Liver (tissue), 9 donors: ENCODE data around the gene INPP5F. TPM values are rescaled to one million over a fixed set of nuclear protein-coding genes. Genes with fewer than 3 reads are reported as not detected.

Experiments used
- DNase-seq: peaks from one replicate; pipeline ENCODE4 v3.0.0-alpha.2; 2017; ENCODE audit warnings: low spot score
- H3K27ac ChIP-seq, 2 donors: one replicate each; pipeline ENCODE4 v1.7.0; 2013; ENCODE audit warnings: inconsistent platforms in 2 of 2, low read length in 2 of 2, control low read depth in 1 of 2, low read depth in 1 of 2, mild to moderate bottlenecking in 1 of 2
- H3K27me3 ChIP-seq, 4 donors: one replicate each; pipeline versions ENCODE4 v1.6.1 to v1.7.0; 2013; ENCODE audit warnings: low read length in 3 of 4, inconsistent platforms in 1 of 4, mild to moderate bottlenecking in 1 of 4, moderate library complexity in 1 of 4; ENCODE audit not compliant: control insufficient read depth in 4 of 4, insufficient read depth in 4 of 4
- H3K36me3 ChIP-seq, 4 donors: one replicate each; pipeline versions ENCODE4 v1.6.1 to v1.7.0; 2013; ENCODE audit warnings: low read length in 3 of 4, mild to moderate bottlenecking in 3 of 4, low read depth in 1 of 4, moderate library complexity in 1 of 4; ENCODE audit not compliant: control insufficient read depth in 4 of 4, insufficient read depth in 3 of 4
- H3K4me1 ChIP-seq, 4 donors: one replicate each; pipeline versions ENCODE4 v1.6.1 to v1.7.0; 2013; ENCODE audit warnings: low read length in 3 of 4, mild to moderate bottlenecking in 3 of 4, moderate library complexity in 1 of 4; ENCODE audit not compliant: control insufficient read depth in 4 of 4, insufficient read depth in 4 of 4
- H3K4me3 ChIP-seq, 3 donors: one replicate each; pipeline versions ENCODE4 v1.6.1 to v1.7.0; 2013; ENCODE audit warnings: low read length in 3 of 3, control low read depth in 1 of 3, low read depth in 1 of 3, mild to moderate bottlenecking in 1 of 3
- H3K9ac ChIP-seq, 2 donors: one replicate each; pipeline ENCODE4 v1.7.0; 2013; ENCODE audit warnings: low read length in 2 of 2, mild to moderate bottlenecking in 2 of 2, moderate library complexity in 2 of 2, control low read depth in 1 of 2, low read depth in 1 of 2
- H3K9me3 ChIP-seq, 4 donors: one replicate each; pipeline versions ENCODE4 v1.6.1 to v1.7.0; 2013; ENCODE audit warnings: low read length in 3 of 4; ENCODE audit not compliant: control insufficient read depth in 4 of 4
- EGR1 ChIP-seq, 2 donors: IDR thresholded peaks; 2 replicates each; pipeline ENCODE4 v1.6.1; 2016 to 2018; ENCODE audit warnings: antibody characterized with exemption in 2 of 2, low read depth in 2 of 2
- FOXA1 ChIP-seq: IDR thresholded peaks from 2 replicates; pipeline ENCODE4 v1.6.1; 2016; ENCODE audit warnings: antibody characterized with exemption
- FOXA2 ChIP-seq: IDR thresholded peaks from 2 replicates; pipeline ENCODE4 v1.6.1; 2016; ENCODE audit warnings: antibody characterized with exemption
- NR2F2 ChIP-seq: IDR thresholded peaks from 2 replicates; pipeline ENCODE4 v1.6.1; 2016; ENCODE audit warnings: antibody characterized with exemption
- RAD21 ChIP-seq, 2 donors: IDR thresholded peaks; 2 replicates each; pipeline ENCODE4 v1.6.1; 2016; ENCODE audit warnings: antibody characterized with exemption in 2 of 2, mild to moderate bottlenecking in 2 of 2
- RXRA ChIP-seq, 2 donors: IDR thresholded peaks; 2 replicates each; pipeline ENCODE4 v1.6.1; 2017 to 2018; ENCODE audit warnings: antibody characterized with exemption in 2 of 2, mild to moderate bottlenecking in 1 of 2
- SP1 ChIP-seq: IDR thresholded peaks from 2 replicates; pipeline ENCODE4 v1.6.1; 2018; ENCODE audit warnings: antibody characterized with exemption, mild to moderate bottlenecking
- TAF1 ChIP-seq: conservative IDR thresholded peaks from 2 replicates; pipeline ENCODE4 v1.6.1; 2016; ENCODE audit warnings: antibody characterized with exemption, mild to moderate bottlenecking
- YY1 ChIP-seq: IDR thresholded peaks from 2 replicates; pipeline ENCODE4 v1.6.1; 2016; ENCODE audit warnings: antibody characterized with exemption, mild to moderate bottlenecking
- WGBS: extraction: QIAGEN DNeasy Blood & Tissue Kit; methylation state at CpG from one replicate; pipeline ENCODE4 v1.1.7; 2013; 5-methylcytosine and 5-hydroxymethylcytosine counted together
- polyA plus RNA-seq, 2 donors: library from polyadenylated mRNA; stranded (reverse) in 1 of 2; unstranded in 1 of 2; fragments of 200-250 nt in 1 of 2; fragments of >200 nt in 1 of 2; fragmentation: Nextera tagmentation in 1 of 2; extraction: Ambion mirVana in 1 of 2; gene quantifications; one replicate each; pipeline versions ENCODE4 v1.2.1 to v1.2.3, GENCODE V29; 2013 to 2015
- total RNA-seq, 2 donors: library from RNA; depleted of rRNA; stranded (reverse); fragments of >200 nt; gene quantifications; one replicate each; pipeline ENCODE4 v1.2.3, GENCODE V29; 2014
- TF ChIP-seq, protein P1 (sequence below): IDR thresholded peaks from 2 replicates; pipeline ENCODE4 v1.6.1; 2016; ENCODE audit warnings: antibody characterized with exemption, mild to moderate bottlenecking
- TF ChIP-seq, protein P2 (sequence below): IDR thresholded peaks from 2 replicates; pipeline ENCODE4 v1.6.1; 2016; ENCODE audit warnings: antibody characterized with exemption
- TF ChIP-seq, protein P3 (sequence below): IDR thresholded peaks from 2 replicates; pipeline ENCODE4 v1.6.1; 2016; ENCODE audit warnings: antibody characterized with exemption
- TF ChIP-seq, protein P4 (sequence below): fragments of 150-350 bp; IDR thresholded peaks from 2 replicates; pipeline ENCODE4 v1.5.1; 2017; ENCODE audit warnings: improper control_type of control experiment, low read depth, low read length; ENCODE audit not compliant: missing input control
- donor health status: healthy.
- donor health status: healthy.
- donor health status: healthy.
- donor health status: healthy.
- donor health status: healthy.

The INPP5F gene
- total and polyA plus RNA-seq, 4 donors = 1.1 to 8.1 (median 2.1) TPM

DNA sequence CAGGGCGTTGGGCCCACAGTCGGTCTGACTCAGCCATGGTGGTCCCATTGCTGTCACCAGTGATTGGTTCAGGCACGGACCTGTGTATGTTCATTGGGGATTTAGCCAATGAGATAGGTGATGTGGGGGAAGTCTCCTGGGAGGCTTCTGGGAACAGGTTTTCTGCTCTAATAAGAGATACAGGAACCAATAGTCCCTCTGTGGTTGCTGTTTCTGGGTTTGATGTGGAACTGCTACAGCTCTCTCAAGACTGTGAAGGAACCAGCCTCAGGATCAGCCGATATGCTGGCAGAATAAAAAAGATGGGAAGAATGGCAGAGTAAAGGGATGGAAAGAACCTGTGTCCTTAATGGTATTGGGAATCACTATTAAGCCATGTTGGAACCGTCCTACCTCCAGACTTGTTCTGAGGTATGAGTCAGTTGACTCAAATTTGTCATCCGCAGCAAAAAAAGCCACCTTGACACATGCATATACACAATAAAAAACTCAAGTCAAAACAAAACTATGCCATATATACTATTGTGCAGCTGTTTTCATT lies 76.2 kb downstream of the INPP5F start:
- Histone ChIP-seq H3K36me3 (peaks cover 0 to 3% (median under 1%) of the 10 kb centered on the region in 4 donors), H3K27me3 (no peaks in the 10 kb centered on the region), H3K4me3 (no peak overlapping the region), H3K27ac (no peak overlapping the region), H3K9ac (no peak overlapping the region), H3K9me3 (no peaks in the 10 kb centered on the region), H3K4me1 (no peaks in the 10 kb centered on the region)
- DNase-seq = no peak
- TF ChIP-seq EGR1 (IDR thresholded peaks at IDR 0.05; ENCODE audit: low read depth in 2 of 2) (no peak), FOXA2 (no peak)
- TF ChIP-seq, protein P1, sequence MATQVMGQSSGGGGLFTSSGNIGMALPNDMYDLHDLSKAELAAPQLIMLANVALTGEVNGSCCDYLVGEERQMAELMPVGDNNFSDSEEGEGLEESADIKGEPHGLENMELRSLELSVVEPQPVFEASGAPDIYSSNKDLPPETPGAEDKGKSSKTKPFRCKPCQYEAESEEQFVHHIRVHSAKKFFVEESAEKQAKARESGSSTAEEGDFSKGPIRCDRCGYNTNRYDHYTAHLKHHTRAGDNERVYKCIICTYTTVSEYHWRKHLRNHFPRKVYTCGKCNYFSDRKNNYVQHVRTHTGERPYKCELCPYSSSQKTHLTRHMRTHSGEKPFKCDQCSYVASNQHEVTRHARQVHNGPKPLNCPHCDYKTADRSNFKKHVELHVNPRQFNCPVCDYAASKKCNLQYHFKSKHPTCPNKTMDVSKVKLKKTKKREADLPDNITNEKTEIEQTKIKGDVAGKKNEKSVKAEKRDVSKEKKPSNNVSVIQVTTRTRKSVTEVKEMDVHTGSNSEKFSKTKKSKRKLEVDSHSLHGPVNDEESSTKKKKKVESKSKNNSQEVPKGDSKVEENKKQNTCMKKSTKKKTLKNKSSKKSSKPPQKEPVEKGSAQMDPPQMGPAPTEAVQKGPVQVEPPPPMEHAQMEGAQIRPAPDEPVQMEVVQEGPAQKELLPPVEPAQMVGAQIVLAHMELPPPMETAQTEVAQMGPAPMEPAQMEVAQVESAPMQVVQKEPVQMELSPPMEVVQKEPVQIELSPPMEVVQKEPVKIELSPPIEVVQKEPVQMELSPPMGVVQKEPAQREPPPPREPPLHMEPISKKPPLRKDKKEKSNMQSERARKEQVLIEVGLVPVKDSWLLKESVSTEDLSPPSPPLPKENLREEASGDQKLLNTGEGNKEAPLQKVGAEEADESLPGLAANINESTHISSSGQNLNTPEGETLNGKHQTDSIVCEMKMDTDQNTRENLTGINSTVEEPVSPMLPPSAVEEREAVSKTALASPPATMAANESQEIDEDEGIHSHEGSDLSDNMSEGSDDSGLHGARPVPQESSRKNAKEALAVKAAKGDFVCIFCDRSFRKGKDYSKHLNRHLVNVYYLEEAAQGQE = no peak
- 95% methylated on average over 6 of the region's 6 CpGs for WGBS

DNA sequence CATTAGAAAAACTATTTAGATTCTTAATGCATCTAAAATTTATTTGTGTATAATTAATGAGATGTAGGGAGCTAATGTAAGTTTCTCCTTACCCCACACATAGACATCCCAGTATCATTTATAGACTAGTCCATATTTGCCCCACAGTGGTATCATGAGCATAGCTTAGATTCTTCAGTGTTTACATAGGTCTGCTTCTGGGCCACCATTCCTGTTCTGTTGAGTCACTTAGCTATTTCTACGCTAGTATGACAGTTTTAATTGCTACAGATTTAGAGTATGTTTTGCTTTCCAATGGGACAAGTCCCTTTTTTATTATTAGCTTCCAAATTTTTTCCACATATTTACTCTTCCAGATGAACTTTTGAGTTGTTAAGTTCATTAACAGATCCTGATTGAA lies 77.4 kb downstream of the INPP5F start:
- Histone ChIP-seq H3K36me3 (peaks cover 0 to 3% (median 0%) of the 10 kb centered on the region in 4 donors), H3K9me3 (no peaks in the 10 kb centered on the region), H3K4me3 (no peak overlapping the region), H3K27ac (no peak overlapping the region), H3K9ac (no peak overlapping the region), H3K27me3 (no peaks in the 10 kb centered on the region), H3K4me1 (no peaks in the 10 kb centered on the region)
- TF ChIP-seq RAD21 (IDR thresholded peaks at IDR 0.05) = no peak
- TF ChIP-seq FOXA1 = no peak
- TF ChIP-seq, protein P2, sequence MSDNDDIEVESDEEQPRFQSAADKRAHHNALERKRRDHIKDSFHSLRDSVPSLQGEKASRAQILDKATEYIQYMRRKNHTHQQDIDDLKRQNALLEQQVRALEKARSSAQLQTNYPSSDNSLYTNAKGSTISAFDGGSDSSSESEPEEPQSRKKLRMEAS = no peak
- TF ChIP-seq RXRA (IDR thresholded peaks at IDR 0.05) = no peak
- TF ChIP-seq NR2F2 = no peak
- no peak for TF ChIP-seq TAF1
- TF ChIP-seq, protein P1 = no peak
- TF ChIP-seq, protein P3, sequence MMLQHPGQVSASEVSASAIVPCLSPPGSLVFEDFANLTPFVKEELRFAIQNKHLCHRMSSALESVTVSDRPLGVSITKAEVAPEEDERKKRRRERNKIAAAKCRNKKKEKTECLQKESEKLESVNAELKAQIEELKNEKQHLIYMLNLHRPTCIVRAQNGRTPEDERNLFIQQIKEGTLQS = no peak
- TF ChIP-seq, protein P4, sequence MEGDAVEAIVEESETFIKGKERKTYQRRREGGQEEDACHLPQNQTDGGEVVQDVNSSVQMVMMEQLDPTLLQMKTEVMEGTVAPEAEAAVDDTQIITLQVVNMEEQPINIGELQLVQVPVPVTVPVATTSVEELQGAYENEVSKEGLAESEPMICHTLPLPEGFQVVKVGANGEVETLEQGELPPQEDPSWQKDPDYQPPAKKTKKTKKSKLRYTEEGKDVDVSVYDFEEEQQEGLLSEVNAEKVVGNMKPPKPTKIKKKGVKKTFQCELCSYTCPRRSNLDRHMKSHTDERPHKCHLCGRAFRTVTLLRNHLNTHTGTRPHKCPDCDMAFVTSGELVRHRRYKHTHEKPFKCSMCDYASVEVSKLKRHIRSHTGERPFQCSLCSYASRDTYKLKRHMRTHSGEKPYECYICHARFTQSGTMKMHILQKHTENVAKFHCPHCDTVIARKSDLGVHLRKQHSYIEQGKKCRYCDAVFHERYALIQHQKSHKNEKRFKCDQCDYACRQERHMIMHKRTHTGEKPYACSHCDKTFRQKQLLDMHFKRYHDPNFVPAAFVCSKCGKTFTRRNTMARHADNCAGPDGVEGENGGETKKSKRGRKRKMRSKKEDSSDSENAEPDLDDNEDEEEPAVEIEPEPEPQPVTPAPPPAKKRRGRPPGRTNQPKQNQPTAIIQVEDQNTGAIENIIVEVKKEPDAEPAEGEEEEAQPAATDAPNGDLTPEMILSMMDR = no peak
- no peak for TF ChIP-seq FOXA2
- no peak for TF ChIP-seq YY1
- TF ChIP-seq SP1 = no peak
- 96% methylated on average over 1 of the region's 1 CpG for WGBS
- DNase-seq = no peak
